Ecto neural progenitor cell (in vitro differentiated cells): ENCODE results near the gene DPF3.

Source experiments
- DNase-seq: peaks from one replicate; pipeline ENCODE4 v3.0.0-alpha.2; 2018; ENCODE audit warnings: low spot score

Gene DPF3

GRCh38 chr14:72839753-72840607 lies 53.9 kb downstream of the DPF3 start:
- DNase-seq = no peak

DNA sequence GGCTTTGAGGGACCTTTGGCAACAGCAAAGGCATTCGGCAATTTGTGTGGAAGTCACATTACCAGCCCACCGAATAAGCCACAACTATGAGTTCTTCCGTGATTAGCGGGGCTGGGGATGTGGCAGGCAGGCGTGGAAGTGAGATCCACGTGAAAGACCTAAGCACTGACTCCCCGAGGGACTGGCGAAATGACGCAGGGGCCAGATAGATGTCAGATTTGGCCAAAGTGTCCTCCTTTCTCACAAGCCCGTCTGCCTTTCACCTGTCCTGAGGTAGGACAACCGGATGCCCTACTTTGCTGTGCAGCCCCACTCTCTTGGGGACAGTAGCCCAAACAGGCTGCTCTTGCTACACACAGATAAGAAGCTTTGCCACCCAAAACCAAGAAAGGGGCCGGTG lies 54.5 kb downstream of the DPF3 start:
- no peak for DNase-seq

- DNase-seq = no peak
Observed at GRCh38 chr14:72836085-72836484, 57.8 kb downstream of the DPF3 start.

DNA sequence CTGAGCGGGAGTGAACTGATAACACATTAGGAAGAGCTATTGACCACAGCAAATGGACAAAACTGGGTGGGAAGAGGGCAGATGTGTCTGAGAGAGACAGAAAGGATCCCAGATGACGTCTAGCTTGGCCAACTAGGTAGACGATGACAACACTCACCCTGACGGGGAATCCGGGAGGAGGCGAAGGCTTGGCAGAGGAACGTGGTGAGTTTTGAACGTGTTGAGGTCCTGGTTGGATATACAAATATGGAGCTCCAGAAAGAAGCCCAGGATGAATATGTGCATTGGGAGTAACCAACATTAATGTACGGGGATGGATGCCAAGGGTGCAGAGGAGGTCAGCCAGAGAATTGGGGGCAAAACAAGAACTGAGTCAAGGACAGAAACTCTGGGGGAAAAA lies 60.7 kb downstream of the DPF3 start:
- no peak for DNase-seq

DNA sequence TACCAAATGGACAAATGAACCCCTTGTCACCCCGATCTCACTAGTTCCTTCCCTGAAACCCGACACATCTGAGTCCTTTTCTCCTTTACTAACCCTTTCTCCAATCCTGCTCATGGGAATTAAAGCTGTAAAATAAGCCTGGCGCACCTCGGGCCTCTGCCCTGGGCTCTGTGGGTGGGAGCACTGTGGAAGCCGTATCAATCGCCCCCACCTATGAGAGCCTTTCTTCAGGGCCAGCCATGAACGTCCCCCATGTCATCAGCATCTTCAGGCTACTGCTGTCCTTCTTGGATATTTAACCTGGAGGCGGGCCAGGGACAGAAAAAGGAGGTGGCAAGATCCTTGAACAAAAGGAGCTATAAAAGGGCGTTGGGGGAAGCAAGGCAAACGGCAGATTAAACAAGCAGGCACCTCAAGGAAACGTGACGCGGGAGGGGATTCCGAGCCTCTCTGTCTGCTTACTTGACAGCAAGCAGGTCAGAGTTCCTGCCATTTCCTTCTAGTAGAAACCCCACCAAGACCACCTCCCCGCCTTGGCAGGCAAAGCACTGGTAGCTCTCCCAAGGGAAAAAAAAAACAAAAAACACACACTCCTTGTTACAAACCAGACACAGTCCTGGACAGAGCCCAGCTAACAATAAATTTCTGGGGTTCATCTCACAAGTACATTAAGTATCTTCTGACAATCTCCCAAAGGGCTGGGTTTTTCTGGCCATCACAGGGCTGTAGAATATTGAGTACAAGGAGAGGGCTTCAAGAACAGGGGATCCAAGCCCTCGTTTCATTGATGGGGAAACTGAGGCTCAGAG lies 62.9 kb downstream of the DPF3 start:
- DNase-seq = no peak

- no peak for DNase-seq
Observed at GRCh38 chr14:72830356-72830755, 63.5 kb downstream of the DPF3 start.

- DNase-seq = no peak
Observed at GRCh38 chr14:72828604-72829003, 65.3 kb downstream of the DPF3 start.

GRCh38 chr14:72826039-72826438 lies 67.9 kb downstream of the DPF3 start:
- DNase-seq = no peak

DNA sequence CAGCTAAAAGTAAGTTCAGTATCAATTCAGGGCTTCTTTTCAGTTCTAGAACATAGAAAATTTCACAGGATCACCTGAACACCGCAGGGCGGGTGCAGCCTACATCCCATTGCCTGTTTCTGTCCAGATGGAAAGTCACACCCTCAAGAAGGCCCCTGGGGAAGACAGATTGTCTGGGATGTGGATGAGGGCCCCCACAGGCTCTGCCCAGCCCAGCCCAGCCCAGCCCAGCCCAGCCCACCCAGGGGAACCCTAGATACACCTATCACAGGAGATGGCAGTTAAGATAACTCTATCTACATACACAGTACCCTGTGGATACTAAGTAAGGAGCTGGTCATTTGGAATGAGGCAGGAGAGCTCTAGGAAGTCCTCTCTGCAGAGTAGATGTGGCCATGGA lies 68.4 kb downstream of the DPF3 start:
- no peak for DNase-seq

GRCh38 chr14:72824051-72824450 lies 69.8 kb downstream of the DPF3 start:
- no peak for DNase-seq

GRCh38 chr14:72822946-72823611 lies 70.8 kb downstream of the DPF3 start:
- DNase-seq = no peak

- DNase-seq = no peak
Observed at GRCh38 chr14:72818998-72819397, 74.9 kb downstream of the DPF3 start.

DNA sequence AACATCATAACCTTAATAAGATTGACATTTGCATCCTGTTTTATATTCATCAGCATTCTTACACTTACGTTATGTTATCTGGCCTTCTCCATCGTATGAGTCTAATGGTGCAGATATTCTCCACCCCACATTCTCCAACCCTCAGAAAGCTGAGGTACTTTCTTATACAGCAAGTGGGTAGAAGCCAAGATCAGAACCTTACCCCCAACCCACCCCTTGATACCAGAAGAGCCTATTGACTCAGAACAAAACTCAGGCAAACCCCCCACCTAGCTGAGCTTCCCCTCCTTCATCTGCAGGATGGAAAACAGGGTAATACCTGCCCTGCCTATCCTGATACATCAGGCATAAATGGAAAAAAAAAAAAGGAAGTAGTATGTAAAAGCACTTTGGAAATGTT lies 77.6 kb downstream of the DPF3 start:
- DNase-seq = no peak

- DNase-seq = no peak
Observed at GRCh38 chr14:72815430-72815829, 78.5 kb downstream of the DPF3 start.

- DNase-seq = no peak
Observed at GRCh38 chr14:72812292-72812851, 81.5 kb downstream of the DPF3 start.

- no peak for DNase-seq
Observed at GRCh38 chr14:72810201-72810600, 83.7 kb downstream of the DPF3 start.

GRCh38 chr14:72809063-72809462 lies 84.8 kb downstream of the DPF3 start:
- no peak for DNase-seq

GRCh38 chr14:72808564-72808963 lies 85.3 kb downstream of the DPF3 start:
- DNase-seq = no peak

- DNase-seq = no peak
Observed at GRCh38 chr14:72802588-72802946, 91.3 kb downstream of the DPF3 start.

- no peak for DNase-seq
Observed at GRCh38 chr14:72801836-72802587, 91.9 kb downstream of the DPF3 start.

GRCh38 chr14:72801381-72801812 lies 92.5 kb downstream of the DPF3 start:
- DNase-seq = no peak
